HG03354 (cell line): ENCODE data around the gene LY6G5C.
A peak's percentile ranks its signal among the peaks of the same experiment; 100 is the strongest.

Experiments
- ATAC-seq: cut with Tn5 transposase; IDR thresholded peaks from one replicate; pipeline ENCODE4 v1.9.1; 2021; ENCODE audit warnings: mild to moderate bottlenecking; ENCODE audit not compliant: unreplicated experiment, poor library complexity, severe bottlenecking

LY6G5C gene

DNA sequence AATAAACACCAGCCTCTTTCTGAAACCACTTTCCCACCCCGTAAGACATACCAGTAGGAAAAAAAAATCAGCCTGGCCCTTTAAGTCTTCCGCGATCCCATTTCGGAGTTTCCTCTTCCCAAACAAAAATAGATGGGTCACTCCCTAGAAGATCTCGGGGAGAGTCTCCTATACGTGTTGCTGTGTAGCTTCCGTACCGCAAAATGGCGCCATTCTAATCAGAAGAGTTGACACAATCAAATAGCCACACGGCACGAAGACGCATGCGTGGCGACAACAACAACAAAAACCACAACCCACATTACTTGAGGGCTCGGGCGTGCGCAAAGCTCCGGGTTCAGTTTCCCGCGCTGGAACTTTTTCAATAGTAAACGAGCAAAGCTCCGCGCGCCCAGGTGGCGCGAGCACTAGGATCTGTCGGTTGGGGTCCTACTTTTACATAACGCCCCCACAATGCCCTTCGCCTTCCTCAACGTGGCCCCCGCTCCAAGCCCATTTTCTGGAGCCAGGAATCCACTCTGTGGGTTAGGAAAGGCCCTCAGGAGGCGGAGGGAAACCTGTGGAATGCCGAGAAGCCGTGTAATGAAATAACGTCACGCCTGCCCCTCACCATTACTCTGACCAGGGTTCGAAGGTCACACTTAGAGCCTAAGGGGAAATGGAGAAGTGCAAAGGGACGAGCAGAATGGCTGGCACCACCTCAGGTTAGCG, 15.9 kb downstream of the LY6G5C start, which contains the start of gene GPANK1:
Gene GPANK1, minus strand, starts transcription at position 208 of the 711 bp plus-strand sequence. CDS start 519 bp downstream, outside the sequence.
- ATAC-seq = no peak

DNA sequence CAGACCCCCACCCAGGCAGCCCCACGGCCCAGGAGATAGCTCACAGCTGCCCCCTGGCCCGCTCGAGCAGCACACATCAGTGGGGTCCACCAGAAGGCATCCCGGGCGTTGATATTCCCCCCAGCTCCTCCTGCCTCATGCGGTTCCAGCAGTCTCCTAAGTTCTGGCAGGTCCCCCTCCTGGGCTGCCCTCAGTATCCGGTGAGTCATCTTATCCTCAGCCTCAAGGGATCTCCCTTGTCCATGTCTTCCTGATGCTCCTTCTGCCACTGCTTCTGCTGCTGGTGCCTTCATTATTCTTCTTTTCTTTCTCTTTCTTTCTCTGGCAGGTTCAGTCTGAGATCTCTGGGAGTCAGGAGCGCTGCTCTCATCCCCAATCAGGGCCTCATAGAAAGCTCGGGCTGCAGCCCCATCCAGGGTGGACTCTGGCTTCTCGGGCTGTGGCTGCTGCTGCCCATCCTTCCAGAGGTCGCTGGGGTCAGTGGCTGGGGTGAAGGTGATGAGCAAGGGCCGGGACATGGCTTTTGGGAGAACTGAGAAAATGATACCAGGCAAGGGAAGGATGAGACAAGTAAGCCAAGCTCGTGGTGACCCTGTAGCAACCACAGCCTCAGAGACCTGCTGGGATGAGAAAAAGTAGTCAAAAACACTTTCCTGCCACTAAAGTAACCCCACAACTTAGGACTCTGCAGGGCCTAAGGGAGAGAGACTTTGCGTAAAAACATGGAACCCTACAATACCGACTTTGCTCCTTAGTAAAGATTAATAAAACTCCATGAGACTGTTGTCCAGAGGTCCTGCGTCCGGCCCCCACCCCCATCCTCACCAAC, 16.7 kb downstream of the LY6G5C start:
- no peak for ATAC-seq

DNA sequence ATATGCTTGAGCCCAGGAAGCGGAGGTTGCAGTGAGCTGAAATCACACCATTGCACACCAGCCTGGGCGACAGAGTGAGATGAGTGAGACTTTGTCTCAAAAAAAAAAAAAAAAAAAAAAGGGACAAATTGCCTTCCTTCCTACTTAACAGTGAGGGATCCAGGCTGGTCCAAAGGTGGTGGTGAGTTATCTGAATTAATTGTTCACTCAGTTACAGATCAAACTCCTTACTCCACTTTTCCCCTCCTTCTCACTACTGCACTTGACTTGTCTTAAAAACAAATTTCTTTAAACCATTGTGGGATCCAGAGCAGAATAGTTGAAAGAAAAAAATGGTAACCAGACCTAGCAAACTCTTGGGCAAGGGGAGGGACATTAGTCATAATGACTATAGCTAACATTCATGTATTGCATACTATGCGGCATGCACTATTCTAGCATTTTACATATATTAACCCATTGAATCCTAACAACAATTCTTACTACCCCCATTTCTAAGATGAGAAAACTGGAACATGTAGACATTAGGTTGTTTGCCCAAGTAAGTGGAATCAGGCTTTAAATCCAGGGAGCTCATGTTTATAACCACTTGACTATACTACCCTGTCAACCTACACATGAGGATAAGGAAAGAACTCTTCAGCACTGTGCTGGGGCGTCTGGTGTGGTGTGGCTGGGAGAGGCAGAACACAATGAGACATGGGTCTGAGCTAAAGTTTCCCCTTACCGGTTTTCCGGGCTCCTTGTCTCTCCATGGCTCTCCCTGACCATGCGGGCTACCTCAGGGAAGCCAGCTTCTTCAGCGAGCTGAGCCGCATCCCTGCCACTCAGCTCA, 17.5 kb downstream of the LY6G5C start:
- ATAC-seq = no peak

DNA sequence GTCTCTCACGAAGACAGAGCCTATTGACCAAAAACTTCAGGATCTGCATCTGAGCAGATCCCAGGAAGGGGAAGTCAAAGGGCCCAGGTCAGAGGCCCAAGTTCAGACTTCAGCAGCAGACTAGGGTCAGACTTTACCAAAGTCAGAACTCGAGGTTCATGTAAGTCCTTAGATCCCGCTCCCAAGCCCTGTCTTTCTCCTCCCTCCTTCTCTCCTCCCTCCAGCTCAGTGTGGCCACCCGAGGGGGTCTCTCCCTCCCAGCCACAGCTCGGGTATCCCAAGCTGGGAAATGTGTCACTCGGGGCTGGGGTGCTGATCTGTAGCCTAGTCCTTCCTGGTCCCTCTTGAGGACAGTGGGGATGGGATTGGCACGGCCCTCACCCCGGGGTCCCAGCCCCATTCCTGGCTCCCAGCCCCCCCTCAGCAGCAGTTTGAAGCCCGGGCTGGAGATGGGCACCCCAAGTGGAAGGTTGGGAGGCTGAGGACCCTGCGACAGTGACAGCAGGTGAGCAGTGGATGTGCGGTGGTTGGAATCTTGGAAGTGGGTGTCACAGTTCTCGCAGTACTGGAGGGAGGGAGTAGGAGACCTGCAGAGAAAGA, 18.6 kb downstream of the LY6G5C start:
- no peak for ATAC-seq

DNA sequence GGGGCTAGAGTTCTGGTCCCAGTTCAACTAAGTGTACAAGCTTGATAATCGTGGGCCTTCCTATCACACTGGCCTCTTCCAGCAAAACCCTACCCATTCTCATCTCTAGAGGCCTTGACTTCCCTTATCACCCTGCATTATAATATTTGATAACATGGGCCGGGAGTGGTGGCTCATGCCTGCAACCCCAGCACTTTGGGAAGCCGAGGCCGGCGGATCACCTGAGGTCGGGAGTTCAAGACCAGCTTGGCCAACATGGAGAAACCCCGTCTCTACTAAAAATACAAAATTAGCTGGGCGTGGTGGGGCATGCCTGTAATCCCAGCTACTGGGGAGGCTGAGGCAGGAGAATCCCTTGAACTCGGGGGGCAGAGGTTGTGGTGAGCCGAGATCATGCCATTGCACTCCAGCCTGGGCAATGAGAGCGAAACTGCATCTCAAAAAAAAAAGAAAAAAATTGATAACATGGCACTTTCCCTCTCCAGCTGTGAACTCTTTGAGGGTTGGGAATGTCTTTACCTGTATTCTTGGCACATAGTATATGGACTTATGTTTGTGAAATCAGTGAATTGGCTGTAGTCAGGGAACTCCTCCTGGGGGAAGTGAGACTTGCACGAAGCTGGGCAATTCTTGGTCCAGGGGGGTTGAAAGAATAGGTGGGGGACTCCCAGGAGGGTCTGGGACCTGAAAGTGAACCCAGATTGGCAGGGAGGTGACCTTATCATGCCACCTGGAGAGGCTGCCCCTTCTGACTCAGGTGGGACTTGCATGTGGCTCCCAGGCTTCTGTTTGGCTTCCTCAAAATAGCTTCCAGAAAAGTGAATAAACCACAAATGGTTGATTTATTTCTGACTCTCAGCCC, 19.4 kb downstream of the LY6G5C start:
- no peak for ATAC-seq

DNA sequence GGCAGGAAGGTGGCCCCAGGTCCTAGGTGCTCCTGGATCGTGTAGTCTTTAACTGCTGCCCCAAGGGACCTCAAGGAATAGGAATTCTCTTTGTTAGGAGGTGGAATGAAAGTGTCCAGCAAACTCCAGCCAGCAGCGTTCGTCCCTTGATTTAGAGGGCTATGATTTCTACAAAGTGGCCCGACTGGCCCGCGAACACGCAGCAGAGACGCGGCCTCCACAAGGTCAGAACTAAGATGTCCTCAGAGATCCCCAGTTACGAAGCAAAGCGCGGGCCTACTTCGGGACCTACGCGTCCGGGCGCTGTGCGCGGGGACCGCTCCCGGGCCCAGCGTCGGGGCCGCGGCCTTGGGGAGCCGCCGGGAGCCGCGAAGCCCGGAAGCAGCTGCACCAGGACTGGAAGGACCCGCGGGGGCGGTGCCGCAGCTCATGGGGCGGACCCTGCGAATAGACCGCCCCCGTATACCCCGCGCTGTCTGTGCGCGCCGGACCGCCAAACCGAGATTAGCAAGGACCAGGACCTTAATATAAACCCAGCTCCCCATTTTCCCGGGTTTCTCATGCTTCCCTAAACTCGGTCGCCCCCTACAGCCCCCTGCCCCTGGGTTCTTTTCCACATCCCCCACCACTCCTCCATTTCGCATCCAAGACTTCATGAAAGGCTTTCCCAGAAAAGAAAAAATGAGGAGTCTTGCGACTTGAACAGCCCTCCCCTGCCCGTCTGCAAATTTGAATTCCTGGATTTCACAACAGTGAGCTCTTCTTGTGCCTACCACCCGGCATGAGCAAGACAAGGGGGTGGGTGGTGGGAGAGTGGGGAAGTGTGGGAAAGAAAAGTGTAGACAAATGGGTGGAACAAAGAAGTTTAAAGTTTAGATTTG, 20.2 kb downstream of the LY6G5C start, which contains the start of gene C6orf47:
Gene C6orf47, minus strand, starts transcription at position 398 of the 881 bp plus-strand sequence. CDS start 831 bp downstream, outside the sequence.
- peak; percentile 47 for ATAC-seq

DNA sequence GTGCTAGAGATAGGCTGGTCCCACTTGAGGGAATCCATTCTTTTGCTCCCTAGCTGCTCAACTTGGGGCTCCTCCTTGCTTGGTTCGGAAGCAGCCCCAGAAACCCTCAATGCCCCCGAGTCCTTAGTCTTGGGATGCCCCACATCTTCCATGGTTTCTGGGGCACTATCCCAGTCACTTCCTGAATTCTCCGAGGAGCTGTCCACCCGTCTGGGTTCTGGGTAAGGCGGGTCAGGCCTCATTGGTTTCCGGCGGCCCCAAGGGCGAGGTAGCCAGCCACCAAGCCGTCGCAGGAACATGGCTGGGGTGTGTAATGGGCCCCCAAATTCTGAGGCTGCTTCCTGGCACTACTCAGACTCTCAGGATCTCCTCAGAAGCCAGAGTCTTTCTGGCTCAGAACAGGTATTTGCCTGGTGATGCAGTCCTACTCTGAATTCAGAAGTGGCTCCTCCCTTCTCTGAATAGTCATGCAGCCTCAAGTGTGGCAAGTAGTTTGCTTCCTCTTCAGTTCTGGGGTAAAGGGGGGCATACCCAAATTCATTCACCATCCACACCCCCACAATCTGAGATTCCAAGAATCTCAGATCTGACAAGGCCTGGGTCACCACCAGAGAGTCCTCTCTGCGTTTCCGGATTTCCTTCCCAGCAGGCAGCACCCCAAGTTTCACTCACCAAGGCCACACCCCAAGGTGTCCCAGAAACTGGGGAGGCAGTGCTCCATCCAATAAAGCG, 21.1 kb downstream of the LY6G5C start:
- ATAC-seq = no peak

GRCh38 chr6:31658983-31659648, 21.8 kb downstream of the LY6G5C start:
- ATAC-seq = no peak

GRCh38 chr6:31658158-31658688, 22.6 kb downstream of the LY6G5C start:
- ATAC-seq = no peak

DNA sequence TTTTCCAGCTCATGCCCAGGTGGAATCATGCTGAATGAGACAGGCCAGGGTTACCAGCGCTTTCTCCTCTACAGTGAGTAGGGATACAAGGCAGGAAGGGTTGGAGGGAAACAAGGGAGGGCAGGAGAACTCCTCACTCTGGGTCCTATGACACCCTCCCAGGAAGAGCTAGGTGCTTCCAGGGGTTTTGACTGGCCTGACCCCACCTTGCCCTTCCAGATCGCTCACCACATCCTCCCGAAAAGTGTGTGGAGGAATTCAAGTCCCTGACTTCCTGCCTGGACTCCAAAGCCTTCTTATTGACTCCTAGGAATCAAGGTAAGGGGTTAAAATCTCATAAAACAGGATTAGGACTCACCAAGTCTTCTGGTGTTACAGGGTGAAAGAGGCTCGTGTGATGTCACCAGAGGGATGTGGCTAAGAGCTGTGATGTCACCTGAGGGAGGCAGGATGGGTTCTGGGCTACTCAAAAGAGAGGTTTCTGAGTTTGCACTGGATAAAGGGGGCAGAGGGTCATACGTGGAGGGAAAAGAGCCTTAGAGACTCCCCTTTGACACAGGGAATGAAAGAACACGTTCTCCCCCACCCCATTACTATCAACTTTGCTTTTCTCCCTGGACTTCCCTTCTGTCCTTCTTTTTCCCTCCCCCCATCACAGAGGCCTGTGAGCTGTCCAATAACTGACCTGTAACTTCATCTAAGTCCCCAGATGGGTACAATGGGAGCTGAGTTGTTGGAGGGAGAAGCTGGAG, 23.3 kb downstream of the LY6G5C start:
- ATAC-seq = no peak

DNA sequence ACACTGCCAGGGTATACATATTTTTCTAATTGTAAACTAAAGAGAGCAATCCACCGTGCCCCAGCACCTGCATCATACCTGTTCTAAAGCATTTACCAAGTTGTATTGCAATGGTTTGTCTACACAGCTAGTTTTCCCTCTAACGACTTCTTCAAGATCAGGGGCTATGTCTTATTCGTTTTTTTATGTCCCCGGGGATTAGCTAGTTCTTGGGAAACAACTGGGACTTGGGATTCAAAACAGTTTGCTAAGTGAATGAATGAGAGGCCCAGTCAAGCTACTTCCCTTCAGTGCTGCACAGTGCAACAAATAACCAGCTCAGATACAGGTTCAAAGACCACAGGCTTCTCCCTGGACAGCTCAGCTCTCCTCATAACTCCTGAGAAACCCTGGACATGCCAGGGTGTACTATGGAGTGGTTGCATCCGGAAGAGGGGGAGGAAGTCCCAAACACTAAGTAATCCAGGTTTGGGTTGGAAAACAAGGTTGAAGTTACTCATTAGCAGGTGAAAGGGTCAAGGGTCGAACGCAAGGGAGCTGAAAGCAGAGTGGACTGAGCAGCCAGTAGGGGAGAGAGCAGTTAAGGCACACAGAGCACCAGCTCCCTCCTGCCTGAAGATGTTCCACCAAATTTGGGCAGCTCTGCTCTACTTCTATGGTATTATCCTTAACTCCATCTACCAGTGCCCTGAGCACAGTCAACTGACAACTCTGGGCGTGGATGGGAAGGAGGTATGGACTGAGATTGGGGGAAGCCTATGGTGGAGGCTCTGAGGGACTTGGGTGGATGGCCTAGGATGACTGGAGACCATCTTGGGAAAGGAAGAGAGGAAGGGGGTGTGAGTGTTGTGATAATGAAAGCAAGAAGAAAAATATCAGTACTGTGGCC, 25.3 kb downstream of the LY6G5C start, which contains the start of gene APOM:
Gene APOM, plus strand, starts transcription at position 546 of the 889 bp plus-strand sequence. Its CDS starts 73 bp downstream, at position 619.
- ATAC-seq = no peak

- no peak for ATAC-seq
These were observed 26.1 kb downstream of the LY6G5C start for GRCh38 chr6:31654574-31655348.

- peak; percentile 70 for ATAC-seq
These were observed 27.7 kb downstream of the LY6G5C start for GRCh38 chr6:31652925-31653724.
